RWPE1 (cell line): Measurements from ENCODE around the gene ANAPC2.

Experiments used
- CTCF ChIA-PET: fragments of 350-600 bp; sonication (Branson Sonifier 250); formaldehyde crosslinking; extraction: SDS; loops from one replicate; lab custom pipeline; 2021; lab: Yijun Ruan, JAX
- POLR2A ChIA-PET: fragments of 400-600 bp; formaldehyde crosslinking; extraction: SDS; loops from one replicate; lab custom pipeline; 2020; ENCODE audit warnings: antibody characterized with exemption; ENCODE audit not compliant: low non-redundant PET; lab: Yijun Ruan, JAX
- DNase-seq: peaks from one replicate; pipeline ENCODE4 v3.0.0; 2012; ENCODE audit warnings: low spot score
- H3K27ac ChIP-seq: fragments of 450-650 bp; 2 replicates; pipeline ENCODE4 v1.5.1; 2017
- CTCF ChIP-seq: fragments of 450-650 bp; conservative IDR thresholded peaks from 2 replicates; pipeline ENCODE4 v1.5.1; 2017; ENCODE audit warnings: low read depth, mild to moderate bottlenecking

The ANAPC2 gene

GRCh38 chr9:137227853-137228505, 39.6 kb upstream of the ANAPC2 start:
- peak; percentile 24; the same call in 1 of the 2 replicates for TF ChIP-seq CTCF
- ChIA-PET POLR2A (interaction anchor here (0.7 to 2.3 kb wide), 4 partner anchors 27 to 98 kb away, joined by 3 to 16 read pairs (median 4); partner anchors contain the start of genes ANAPC2, SSNA1 and TPRN), CTCF (interaction anchor here (0.6 to 3.3 kb wide), 14 partner anchors 9 to 113 kb away, joined by 3 to 37 read pairs (median 10); partner anchors contain the start of genes ANAPC2, DPP7, SSNA1 and TPRN)
- no peak for DNase-seq
- H3K27ac ChIP-seq = peak overlapping the region; percentile 95

- TF ChIP-seq CTCF = peak; percentile 99
- DNase-seq = peak; percentile 88
- ChIA-PET CTCF (interaction anchor here (0.5 to 3.3 kb wide), 30 partner anchors 8 to 472 kb away, joined by 3 to 37 read pairs (median 5); partner anchors contain the start of genes ANAPC2, DPP7, SSNA1 and TPRN), POLR2A (interaction anchor here (0.6 to 2.3 kb wide), 10 partner anchors 10 to 140 kb away, joined by 3 to 16 read pairs (median 4); partner anchors contain the start of genes ANAPC2, MAN1B1, SSNA1 and TPRN)
- peak within 1 kb of the TSS; percentile 95 for H3K27ac ChIP-seq
Measured at GRCh38 chr9:137227054-137227852, 38.9 kb upstream of the ANAPC2 start, which contains the start of gene RNF224. Gene RNF224 (plus strand): TSS chr9:137227502. CDS start chr9:137228336, 834 bp downstream.

GRCh38 chr9:137226338-137227053, 38.1 kb upstream of the ANAPC2 start:
- POLR2A ChIA-PET = interaction anchor here (0.6 to 2.3 kb wide), 8 partner anchors 10 to 140 kb away, joined by 3 to 16 read pairs (median 4); partner anchors contain the start of genes ANAPC2, MAN1B1 and SSNA1
- DNase-seq = peak; percentile 91
- CTCF ChIA-PET = interaction anchor here (0.6 to 3.3 kb wide), 21 partner anchors 9 to 473 kb away, joined by 3 to 37 read pairs (median 5); partner anchors contain the start of genes ANAPC2, SSNA1 and TPRN
- TF ChIP-seq CTCF = no peak
- H3K27ac ChIP-seq = peak overlapping the region; percentile 95

- CTCF ChIA-PET = interaction anchor here (0.6 to 3.3 kb wide), 12 partner anchors 9 to 458 kb away, joined by 3 to 37 read pairs (median 8); partner anchors contain the start of genes ANAPC2, SSNA1 and TPRN
- POLR2A ChIA-PET = interaction anchor here (1.0 to 2.3 kb wide), 5 partner anchors 9 to 96 kb away, joined by 3 to 16 read pairs (median 4); partner anchors contain the start of genes ANAPC2 and SSNA1
- peak overlapping the region; percentile 95 for H3K27ac ChIP-seq
- no peak for TF ChIP-seq CTCF
- no peak for DNase-seq
Measured at GRCh38 chr9:137225699-137226331, 37.5 kb upstream of the ANAPC2 start.

GRCh38 chr9:137224830-137225694, 36.7 kb upstream of the ANAPC2 start, which contains the start of gene CYSRT1:
Gene CYSRT1 (plus strand): TSS chr9:137225174. CDS start chr9:137225622, 448 bp downstream.
- peak within 1 kb of the TSS; percentile 95 for H3K27ac ChIP-seq
- ChIA-PET POLR2A (interaction anchor here (0.6 to 1.3 kb wide), 4 partner anchors 14 to 198 kb away, joined by 3 to 5 read pairs (median 4); partner anchors contain the start of genes ANAPC2, EXD3, NOXA1 and SSNA1), CTCF (interaction anchor here (0.6 to 1.7 kb wide), 7 partner anchors 11 to 458 kb away, joined by 3 to 5 read pairs (median 4); no protein-coding TSS in a partner anchor)
- no peak for TF ChIP-seq CTCF
- peak; percentile 70 for DNase-seq
